ENCODE data around the gene NCAM2. TPM values are rescaled to one million over a fixed set of nuclear protein-coding genes. Genes with fewer than 3 reads are reported as not detected.

Gene NCAM2
- total RNA-seq, 1 donor from 2014 or later: 3.6 TPM

DNA sequence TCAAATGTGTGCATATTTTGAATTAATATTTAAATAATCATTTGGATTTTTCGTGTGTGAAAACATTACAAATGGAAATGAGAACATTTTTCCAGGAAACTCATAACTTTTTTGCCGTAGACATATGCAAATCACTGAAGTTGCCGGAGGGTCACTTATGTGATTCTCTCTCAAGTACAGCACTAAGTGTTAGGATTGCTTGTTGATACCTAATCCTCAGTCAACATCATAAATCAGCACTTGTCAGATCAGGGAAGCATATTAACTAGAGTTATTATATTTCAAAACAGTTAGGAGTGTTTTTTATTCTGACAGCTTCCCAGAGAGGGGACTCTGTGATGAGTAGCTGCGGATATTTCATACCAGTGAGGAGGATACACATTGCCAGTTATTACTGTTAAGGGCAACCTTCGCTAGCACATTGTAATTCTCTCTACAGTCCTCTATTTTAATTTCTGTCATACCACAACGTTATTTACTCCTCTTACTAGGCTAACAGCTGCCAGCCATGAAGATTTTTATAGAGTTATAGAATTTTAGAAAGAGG, 41.5 kb downstream of the NCAM2 start:
- no peaks in the 10 kb centered on the region for H3K4me1 Mint-ChIP-seq
- no peaks in the 10 kb centered on the region for H3K36me3 Mint-ChIP-seq (ENCODE audit: low read depth)
- TF ChIP-seq CTCF (conservative IDR thresholded peaks at IDR 0.05): no peak
- H3K9me3 Mint-ChIP-seq: no peaks in the 10 kb centered on the region
- no peak overlapping the region for H3K27ac Mint-ChIP-seq (ENCODE audit: unreplicated experiment)
- no peaks in the 10 kb centered on the region for H3K27me3 Mint-ChIP-seq (ENCODE audit: low read depth)
- H3K4me3 Mint-ChIP-seq: no peak overlapping the region
- no peak for DNase-seq (ENCODE audit: low read depth, low spot score)

- Mint-ChIP-seq H3K4me1 (no peaks in the 10 kb centered on the region), H3K36me3 (ENCODE audit: low read depth) (no peaks in the 10 kb centered on the region), H3K4me3 (no peak overlapping the region), H3K27me3 (ENCODE audit: low read depth) (no peaks in the 10 kb centered on the region), H3K27ac (ENCODE audit: unreplicated experiment) (no peak overlapping the region), H3K9me3 (peaks cover 2% of the 10 kb centered on the region)
- TF ChIP-seq CTCF (conservative IDR thresholded peaks at IDR 0.05): no peak
- DNase-seq (ENCODE audit: low read depth, low spot score): no peak
Observed at GRCh38 chr21:21045518-21045917, 47.3 kb downstream of the NCAM2 start.

GRCh38 chr21:21046063-21046462, 47.9 kb downstream of the NCAM2 start:
- Mint-ChIP-seq H3K27me3 (ENCODE audit: low read depth) (no peaks in the 10 kb centered on the region), H3K4me3 (no peak overlapping the region), H3K9me3 (peaks cover 2% of the 10 kb centered on the region), H3K36me3 (ENCODE audit: low read depth) (no peaks in the 10 kb centered on the region), H3K27ac (ENCODE audit: unreplicated experiment) (no peak overlapping the region), H3K4me1 (no peaks in the 10 kb centered on the region)
- no peak for TF ChIP-seq CTCF (conservative IDR thresholded peaks at IDR 0.05)
- no peak for DNase-seq (ENCODE audit: low read depth, low spot score)

- DNase-seq (ENCODE audit: low read depth, low spot score): no peak
- no peak for TF ChIP-seq CTCF (conservative IDR thresholded peaks at IDR 0.05)
- no peaks in the 10 kb centered on the region for H3K4me1 Mint-ChIP-seq
- no peaks in the 10 kb centered on the region for H3K27me3 Mint-ChIP-seq (ENCODE audit: low read depth)
- H3K9me3 Mint-ChIP-seq: peaks cover 2% of the 10 kb centered on the region
- no peaks in the 10 kb centered on the region for H3K36me3 Mint-ChIP-seq (ENCODE audit: low read depth)
- H3K4me3 Mint-ChIP-seq: no peak overlapping the region
- no peak overlapping the region for H3K27ac Mint-ChIP-seq (ENCODE audit: unreplicated experiment)
Observed at GRCh38 chr21:21051109-21052055, 53.2 kb downstream of the NCAM2 start.

DNA sequence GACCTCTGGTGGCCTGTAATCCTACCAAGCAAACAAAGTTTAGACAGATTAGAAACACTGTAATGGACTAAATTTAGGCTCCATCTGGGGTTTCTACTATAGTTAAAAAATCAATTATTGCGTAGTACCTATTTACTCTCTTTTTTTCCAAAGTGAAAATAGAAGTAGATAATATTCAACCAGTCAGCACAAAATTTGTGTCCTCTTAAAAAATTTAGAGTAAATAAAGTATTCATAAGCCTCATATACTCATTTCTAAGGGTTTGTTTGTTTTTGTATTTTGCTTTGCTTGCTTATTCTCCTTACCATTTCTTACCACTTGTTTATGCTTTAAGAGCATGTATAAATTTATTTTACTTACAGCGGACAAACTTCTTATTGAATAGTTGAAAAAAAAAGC, 54.5 kb downstream of the NCAM2 start:
- Mint-ChIP-seq H3K4me3 (no peak overlapping the region), H3K27ac (ENCODE audit: unreplicated experiment) (no peak overlapping the region), H3K27me3 (ENCODE audit: low read depth) (no peaks in the 10 kb centered on the region), H3K36me3 (ENCODE audit: low read depth) (no peaks in the 10 kb centered on the region), H3K9me3 (peaks cover 2% of the 10 kb centered on the region), H3K4me1 (no peaks in the 10 kb centered on the region)
- no peak for TF ChIP-seq CTCF (conservative IDR thresholded peaks at IDR 0.05)
- DNase-seq (ENCODE audit: low read depth, low spot score): no peak

All from neural crest cell (in vitro differentiated cells).